GM13977 (cell line): ENCODE results near the gene GABRB1.

ENCODE experiments used
- DNase-seq: peaks from one replicate; pipeline ENCODE4 v3.0.0; 2012; ENCODE audit warnings: low spot score
- in situ Hi-C: fragments of 300-500 bp; cut with MboI; formaldehyde crosslinking; loops from one replicate; pipeline ENCODE4 v1.12.0; 2022; ENCODE audit warnings: low sequenced_read_pairs, low pct_unique_long_range_greater_than_20kb, mixed read lengths, inconsistent platforms; ENCODE audit not compliant: unreplicated experiment
- TF ChIP-seq, protein P1 (sequence below): IDR thresholded peaks from 2 replicates; pipeline ENCODE4 v1.5.1; 2012; ENCODE audit warnings: mild to moderate bottlenecking, control low read depth; ENCODE audit not compliant: insufficient read depth; ENCODE audit errors: extremely low read depth, missing control alignments

The GABRB1 gene

DNA sequence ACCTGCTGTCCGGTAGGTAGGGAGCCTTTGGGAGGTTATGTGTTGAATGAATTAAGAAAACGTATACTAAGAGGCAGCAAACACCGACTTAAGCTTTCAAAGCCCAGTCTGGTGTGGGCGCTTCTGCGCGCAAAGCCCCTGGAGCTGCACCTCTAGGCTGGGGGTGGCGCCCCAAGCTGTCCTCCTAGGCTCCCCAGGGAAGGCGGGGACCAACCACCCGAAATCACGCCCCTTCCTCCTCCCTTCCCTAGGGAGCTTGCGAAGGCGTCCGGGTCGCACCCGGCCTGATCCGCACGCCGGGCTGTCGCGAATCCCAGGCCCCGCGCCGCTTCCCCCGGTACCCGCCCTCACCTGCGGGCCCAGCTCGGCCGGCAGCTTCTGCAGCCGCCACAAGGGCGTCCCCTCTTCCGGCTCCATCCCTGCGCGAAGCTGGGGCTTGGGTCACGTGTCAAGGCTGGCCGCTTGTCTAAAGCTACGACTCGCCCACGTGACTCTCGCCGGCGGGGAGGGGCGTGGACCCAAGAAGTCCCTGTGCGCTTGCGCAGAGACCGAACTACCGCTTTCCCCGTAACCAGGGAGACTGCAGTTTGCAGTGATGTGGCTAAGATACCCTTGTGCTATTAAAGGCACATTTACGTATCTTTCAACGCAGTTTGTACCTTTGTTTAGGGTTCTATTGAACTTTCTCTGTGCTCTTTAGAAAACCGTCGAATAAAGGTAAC is 432.0 kb downstream of the GABRB1 start, which contains the start of gene COMMD8:
Gene COMMD8 (minus strand): TSS at position 468 of the 722 bp plus-strand sequence. CDS start 51 bp downstream, at position 417.
- TF ChIP-seq, protein P1, sequence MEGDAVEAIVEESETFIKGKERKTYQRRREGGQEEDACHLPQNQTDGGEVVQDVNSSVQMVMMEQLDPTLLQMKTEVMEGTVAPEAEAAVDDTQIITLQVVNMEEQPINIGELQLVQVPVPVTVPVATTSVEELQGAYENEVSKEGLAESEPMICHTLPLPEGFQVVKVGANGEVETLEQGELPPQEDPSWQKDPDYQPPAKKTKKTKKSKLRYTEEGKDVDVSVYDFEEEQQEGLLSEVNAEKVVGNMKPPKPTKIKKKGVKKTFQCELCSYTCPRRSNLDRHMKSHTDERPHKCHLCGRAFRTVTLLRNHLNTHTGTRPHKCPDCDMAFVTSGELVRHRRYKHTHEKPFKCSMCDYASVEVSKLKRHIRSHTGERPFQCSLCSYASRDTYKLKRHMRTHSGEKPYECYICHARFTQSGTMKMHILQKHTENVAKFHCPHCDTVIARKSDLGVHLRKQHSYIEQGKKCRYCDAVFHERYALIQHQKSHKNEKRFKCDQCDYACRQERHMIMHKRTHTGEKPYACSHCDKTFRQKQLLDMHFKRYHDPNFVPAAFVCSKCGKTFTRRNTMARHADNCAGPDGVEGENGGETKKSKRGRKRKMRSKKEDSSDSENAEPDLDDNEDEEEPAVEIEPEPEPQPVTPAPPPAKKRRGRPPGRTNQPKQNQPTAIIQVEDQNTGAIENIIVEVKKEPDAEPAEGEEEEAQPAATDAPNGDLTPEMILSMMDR, result peak; percentile 22
- DNase-seq, result peak; percentile 92
- in situ Hi-C loops, result loop anchor here (25.0 kb wide), 1 partner anchor 99 kb away; no protein-coding TSS in a partner anchor

DNA sequence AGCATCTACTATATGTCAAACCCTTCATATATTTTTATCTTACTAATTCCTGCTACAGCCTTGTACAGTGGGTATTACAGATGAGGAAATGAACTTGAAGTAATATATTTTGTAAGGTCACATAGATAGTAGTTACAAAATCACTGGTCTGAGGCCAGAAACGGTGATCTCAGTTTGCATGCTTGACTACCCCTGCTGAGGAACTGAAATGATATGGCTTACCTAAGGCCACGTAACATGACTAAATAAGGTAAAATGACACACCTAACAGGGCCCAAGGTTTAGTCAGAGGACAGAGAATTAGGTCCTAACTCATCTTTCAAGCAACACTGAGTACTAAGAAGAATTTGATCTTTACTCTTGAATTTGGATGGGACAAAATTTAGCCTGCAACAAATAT is 433.6 kb downstream of the GABRB1 start:
- peak; percentile 55 for DNase-seq
- TF ChIP-seq, protein P1, result no peak
- in situ Hi-C loops, result loop anchor here (25.0 kb wide), 1 partner anchor 97 kb away; no protein-coding TSS in a partner anchor

DNA sequence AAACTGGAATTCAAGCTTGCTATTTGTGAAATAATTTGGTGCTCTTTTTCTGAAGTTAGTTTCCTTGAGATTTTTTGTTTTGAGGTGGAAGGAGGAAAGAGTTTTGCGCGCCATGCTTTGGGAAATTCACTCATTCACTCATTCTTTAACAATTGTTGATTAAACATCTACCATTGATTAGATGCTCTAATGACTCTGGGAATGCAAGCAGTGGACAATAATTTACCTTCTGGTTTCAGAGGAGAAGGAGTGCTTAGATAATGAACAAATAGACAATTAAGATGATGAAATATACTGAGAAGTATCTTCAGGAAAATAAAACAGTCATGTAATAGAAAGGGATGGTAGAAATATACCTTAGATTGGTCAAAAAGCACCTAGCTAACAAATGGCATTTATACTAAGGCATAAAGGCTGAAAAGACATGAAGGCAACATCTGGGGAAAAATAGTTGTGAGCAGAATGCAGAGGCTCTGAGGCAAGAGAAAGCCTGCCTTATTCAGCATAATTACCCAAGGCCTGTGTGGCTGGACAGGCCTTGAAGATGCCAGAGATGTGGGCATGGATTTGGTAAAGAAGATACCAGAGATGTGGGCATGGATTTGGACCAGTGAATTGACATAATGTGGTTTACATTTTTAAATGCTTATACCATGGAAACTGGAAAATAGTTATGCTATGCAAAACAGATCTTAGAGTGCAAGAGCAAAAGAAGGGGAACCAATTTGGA is 434.9 kb downstream of the GABRB1 start:
- TF ChIP-seq, protein P1, result no peak
- in situ Hi-C loops, result loop anchor here (25.0 kb wide), 1 partner anchor 96 kb away; no protein-coding TSS in a partner anchor
- DNase-seq, result no peak

DNA sequence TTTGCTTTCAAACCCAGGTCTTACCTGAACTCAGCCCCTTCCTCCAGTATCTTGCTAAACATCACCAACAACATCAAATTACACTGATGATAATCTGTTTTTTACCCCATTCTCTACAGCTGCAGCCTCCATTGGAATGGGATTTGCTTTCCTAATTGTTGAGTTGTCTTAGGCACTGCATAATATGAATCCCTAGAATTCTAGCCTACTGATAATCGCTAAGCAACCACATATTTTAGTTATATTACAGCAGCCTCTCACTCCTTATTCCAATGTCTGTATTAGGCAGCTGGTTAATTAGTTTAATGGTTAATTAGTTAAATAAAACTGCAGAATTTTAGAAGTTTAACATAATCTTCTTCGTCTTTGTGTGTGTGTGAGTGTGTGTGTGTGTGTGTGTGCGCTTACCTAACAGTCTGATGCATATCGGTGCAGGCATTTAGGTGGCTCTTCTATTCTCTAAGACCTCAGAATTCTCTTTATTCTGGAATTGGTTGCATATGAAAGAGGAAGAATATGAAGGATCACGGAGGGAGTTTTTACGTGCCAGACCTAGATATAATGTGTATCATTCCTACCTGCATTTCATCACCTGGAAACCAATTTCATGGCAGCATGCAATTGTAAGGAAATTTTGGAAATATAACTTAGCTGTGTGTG is 437.5 kb downstream of the GABRB1 start:
- in situ Hi-C loops, result loop anchor here (25.0 kb wide), 1 partner anchor 93 kb away; no protein-coding TSS in a partner anchor
- no peak for DNase-seq
- TF ChIP-seq, protein P1, result no peak

DNA sequence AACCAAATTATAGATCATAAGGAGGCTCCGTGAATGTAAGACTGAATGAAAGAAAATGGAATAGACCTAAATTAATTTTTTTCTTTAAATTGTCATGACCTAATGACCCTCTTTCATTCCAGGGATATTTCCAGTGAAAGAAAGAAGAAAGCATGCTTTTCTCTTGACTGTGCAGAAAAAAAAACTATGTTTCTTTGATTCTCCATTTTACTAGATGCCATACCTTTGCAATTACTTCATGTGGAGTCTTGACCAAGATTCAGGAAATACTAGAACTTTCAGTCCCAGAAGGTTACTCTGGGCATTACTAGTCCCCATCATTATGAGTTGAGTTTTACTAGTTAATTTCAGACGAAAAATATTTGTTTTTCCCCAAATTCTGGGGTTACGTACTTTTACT is 438.6 kb downstream of the GABRB1 start:
- in situ Hi-C loops, result loop anchor here (25.0 kb wide), 1 partner anchor 92 kb away; no protein-coding TSS in a partner anchor

DNA sequence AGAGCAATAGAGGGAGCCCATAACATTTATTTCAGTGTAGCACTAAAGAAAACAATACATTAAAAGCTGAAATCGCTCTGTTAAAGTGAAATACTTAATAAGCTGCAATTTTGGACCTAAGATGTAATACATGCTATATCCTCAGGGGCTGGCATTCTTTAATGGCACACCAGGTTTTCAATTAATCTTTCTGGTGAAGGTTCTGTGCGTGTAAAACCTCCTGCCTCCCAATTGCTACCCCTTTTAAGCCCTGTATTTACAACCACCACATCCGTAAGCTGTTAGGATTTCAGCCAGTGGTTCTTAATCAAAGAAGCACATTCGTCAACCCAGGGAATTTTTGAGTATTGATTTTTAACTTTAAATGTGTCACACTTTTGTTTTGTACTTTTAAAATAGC is 439.7 kb downstream of the GABRB1 start:
- in situ Hi-C loops, result loop anchor here (25.0 kb wide), 1 partner anchor 91 kb away; no protein-coding TSS in a partner anchor
- TF ChIP-seq, protein P1, result no peak

More for the DNA sequence above, 438.6 kb downstream of the GABRB1 start:
- DNase-seq, result no peak
- TF ChIP-seq, protein P1, result no peak

More for the DNA sequence above, 439.7 kb downstream of the GABRB1 start:
- DNase-seq, result no peak
